Mucosa of descending colon (tissue), 3 donors: ENCODE results near the gene TMSB4Y. TPM values are rescaled to one million over a fixed set of nuclear protein-coding genes. Genes with fewer than 3 reads are reported as not detected.

Source experiments
- ATAC-seq: fragments of 200-7000 bp; cut with Tn5 transposase; one replicate; pipeline ENCODE4 v1.9.1; 2020; ENCODE audit warnings: mild to moderate bottlenecking, moderate library complexity
- DNase-seq, 3 donors: peaks; one replicate each; pipeline ENCODE4 v3.0.0-alpha.2; 2020
- H3K36me3 ChIP-seq: fragments of 200-600 bp; one replicate; pipeline ENCODE4 v1.8.0; 2021; ENCODE audit warnings: low read depth, mild to moderate bottlenecking
- H3K4me1 ChIP-seq: fragments of 200-600 bp; one replicate; pipeline ENCODE4 v1.8.0; 2021; ENCODE audit warnings: low read depth, mild to moderate bottlenecking
- H3K4me3 ChIP-seq: fragments of 200-600 bp; one replicate; pipeline ENCODE4 v1.8.0; 2021; ENCODE audit warnings: mild to moderate bottlenecking
- H3K9me3 ChIP-seq: fragments of 200-600 bp; one replicate; pipeline ENCODE4 v1.8.0; 2021; ENCODE audit warnings: mild to moderate bottlenecking
- intact Hi-C, 2 donors: fragments of 100-400 bp; cut with DNase I in 1 of 2; cut with micrococcal nuclease in 1 of 2; formaldehyde crosslinking; loops; one replicate each; pipeline versions ENCODE4 v1.11.0 to v1.11.1; 2022; cut with DNase I, micrococcal nuclease
- total RNA-seq, 3 donors: library from RNA; stranded (reverse); fragmentation: NEBNext Ultra II Directional in 2 of 3; extraction: Animal tissue kit (Norgen Biotek cat#: 25700) in 2 of 3; gene quantifications; one replicate each; pipeline versions ENCODE4 v1.2.1 to v1.2.4, GENCODE V29; 2021 to 2023
- TF ChIP-seq, protein P1 (sequence below): fragments of 200-600 bp; IDR thresholded peaks from one replicate; pipeline ENCODE4 v1.8.0; 2022; ENCODE audit warnings: antibody characterized with exemption, mild to moderate bottlenecking
- donor health status: DM: no; HTN: no; CAD: no; lungs with moderate emphysema.
- donor health status: DM: no; HTN: no; CAD: no.
- donor health status: DM: no; HTN: yes; CAD: no.

The TMSB4Y gene
- total RNA-seq, 3 donors from 2014 or later: 2.9 to 4.4 TPM; not detected in 1

DNA sequence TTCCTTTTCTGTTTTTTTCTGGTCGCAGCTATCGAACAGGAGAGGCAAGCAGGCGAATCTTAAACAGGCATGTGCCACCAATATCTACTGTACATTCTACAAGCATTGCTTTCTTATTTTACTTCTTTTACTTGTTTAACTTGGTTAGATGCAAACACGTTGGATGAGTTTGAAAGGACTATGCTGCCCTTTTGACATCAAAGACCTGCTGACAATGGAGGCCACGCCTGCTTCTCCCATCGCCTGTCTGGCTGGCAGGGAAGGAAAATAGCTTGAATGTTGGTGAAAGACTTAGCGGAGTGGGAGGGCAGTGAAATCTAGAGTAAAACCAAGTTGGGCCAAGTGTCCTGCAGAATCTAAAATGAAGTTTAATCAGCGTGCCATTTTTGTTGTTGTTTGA is 1.5 kb downstream of the TMSB4Y start:
- H3K9me3 ChIP-seq: no peaks in the 10 kb centered on the region
- ATAC-seq: no peak
- no peaks in the 10 kb centered on the region for H3K4me1 ChIP-seq
- no peaks in the 10 kb centered on the region for H3K36me3 ChIP-seq
- peak in 1 of 3 donors; percentile 22 for DNase-seq
- TF ChIP-seq, protein P1, sequence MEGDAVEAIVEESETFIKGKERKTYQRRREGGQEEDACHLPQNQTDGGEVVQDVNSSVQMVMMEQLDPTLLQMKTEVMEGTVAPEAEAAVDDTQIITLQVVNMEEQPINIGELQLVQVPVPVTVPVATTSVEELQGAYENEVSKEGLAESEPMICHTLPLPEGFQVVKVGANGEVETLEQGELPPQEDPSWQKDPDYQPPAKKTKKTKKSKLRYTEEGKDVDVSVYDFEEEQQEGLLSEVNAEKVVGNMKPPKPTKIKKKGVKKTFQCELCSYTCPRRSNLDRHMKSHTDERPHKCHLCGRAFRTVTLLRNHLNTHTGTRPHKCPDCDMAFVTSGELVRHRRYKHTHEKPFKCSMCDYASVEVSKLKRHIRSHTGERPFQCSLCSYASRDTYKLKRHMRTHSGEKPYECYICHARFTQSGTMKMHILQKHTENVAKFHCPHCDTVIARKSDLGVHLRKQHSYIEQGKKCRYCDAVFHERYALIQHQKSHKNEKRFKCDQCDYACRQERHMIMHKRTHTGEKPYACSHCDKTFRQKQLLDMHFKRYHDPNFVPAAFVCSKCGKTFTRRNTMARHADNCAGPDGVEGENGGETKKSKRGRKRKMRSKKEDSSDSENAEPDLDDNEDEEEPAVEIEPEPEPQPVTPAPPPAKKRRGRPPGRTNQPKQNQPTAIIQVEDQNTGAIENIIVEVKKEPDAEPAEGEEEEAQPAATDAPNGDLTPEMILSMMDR: no peak
- intact Hi-C loops: no loop called here
- H3K4me3 ChIP-seq: no peak overlapping the region

- TF ChIP-seq, protein P1: no peak
- DNase-seq (no peak), ATAC-seq (no peak)
- Histone ChIP-seq H3K9me3 (no peaks in the 10 kb centered on the region), H3K4me1 (no peaks in the 10 kb centered on the region), H3K4me3 (no peak overlapping the region), H3K36me3 (no peaks in the 10 kb centered on the region)
- intact Hi-C loops: no loop called here
Measured at GRCh38 chrY:13708038-13708437, 4.3 kb downstream of the TMSB4Y start.

DNA sequence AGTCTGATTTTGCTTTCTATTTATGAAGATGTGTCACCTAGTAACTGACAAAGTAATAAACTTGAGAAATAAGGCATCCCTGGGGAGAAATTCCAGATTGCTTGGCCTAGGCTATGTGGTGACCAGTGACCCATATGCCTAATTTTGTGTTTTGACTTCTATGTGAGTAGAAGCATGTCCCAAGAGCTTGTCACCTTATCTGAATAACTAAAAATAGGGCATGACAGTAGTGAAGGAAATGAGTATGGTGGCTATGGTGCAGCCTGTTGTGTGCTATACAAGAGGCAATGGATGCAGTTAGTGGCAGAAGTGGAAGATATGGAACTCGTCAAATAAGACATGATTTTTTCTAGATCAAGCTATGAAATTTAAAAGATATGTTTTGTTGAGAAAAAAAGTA is 15.3 kb downstream of the TMSB4Y start:
- DNase-seq (no peak), ATAC-seq (no peak)
- Histone ChIP-seq H3K4me1 (no peaks in the 10 kb centered on the region), H3K4me3 (no peak overlapping the region), H3K9me3 (peaks cover 2% of the 10 kb centered on the region), H3K36me3 (no peaks in the 10 kb centered on the region)
- TF ChIP-seq, protein P1: no peak
- intact Hi-C loops: no loop called here

DNA sequence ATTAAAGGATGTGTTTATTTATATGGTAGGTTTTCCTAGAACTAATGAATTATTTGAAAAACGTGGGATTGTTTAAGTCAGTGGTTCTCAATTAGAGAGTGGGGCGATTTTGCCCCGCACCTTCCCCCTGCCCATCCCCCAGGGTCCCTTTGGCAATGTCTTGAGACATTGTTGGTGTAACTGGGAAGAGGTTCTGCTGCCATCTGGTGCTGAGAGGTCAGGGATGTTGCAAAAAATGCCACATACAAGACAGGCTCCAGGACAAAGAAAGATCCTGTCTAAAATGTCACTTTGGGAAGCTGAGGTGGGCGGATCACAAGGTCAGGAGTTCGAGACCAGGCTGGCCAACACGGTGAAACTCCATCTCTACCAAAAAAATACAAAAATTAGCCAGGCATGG is 25.8 kb downstream of the TMSB4Y start:
- DNase-seq: peak in 1 of 3 donors; percentile 24
- H3K36me3 ChIP-seq: no peaks in the 10 kb centered on the region
- TF ChIP-seq, protein P1: no peak
- no peak overlapping the region for H3K4me3 ChIP-seq
- intact Hi-C loops: no loop called here
- no peak for ATAC-seq
- no peaks in the 10 kb centered on the region for H3K9me3 ChIP-seq
- no peaks in the 10 kb centered on the region for H3K4me1 ChIP-seq

GRCh38 chrY:13738618-13739017 is 34.9 kb downstream of the TMSB4Y start:
- DNase-seq: peak in 2 of 3 donors; percentile 23 to 35
- Histone ChIP-seq H3K4me1 (no peaks in the 10 kb centered on the region), H3K36me3 (no peaks in the 10 kb centered on the region), H3K4me3 (no peak overlapping the region), H3K9me3 (no peaks in the 10 kb centered on the region)
- intact Hi-C loops: no loop called here
- TF ChIP-seq, protein P1: no peak
- ATAC-seq: no peak
